Measurements from ENCODE around the gene RARS1. TPM values are rescaled to one million over a fixed set of nuclear protein-coding genes. Genes with fewer than 3 reads are reported as not detected.

Gene RARS1
- total and polyA plus RNA-seq, 2 experiments from 2014 or later: 75.1 to 129 TPM

- Histone ChIP-seq H3K36me3 (ENCODE audit: insufficient read depth) (peaks cover 51% of the 10 kb centered on the region), H2AFZ (no peak overlapping the region), H3K9me2 (ENCODE audit: insufficient read depth) (no peaks in the 10 kb centered on the region), H3K27me3 (ENCODE audit: insufficient read depth) (no peaks in the 10 kb centered on the region), H3K27ac (ENCODE audit: low read depth) (no peak overlapping the region), H3K4me1 (ENCODE audit: insufficient read depth) (no peaks in the 10 kb centered on the region), H3F3A (replicated peaks; ENCODE audit: low read depth) (no peaks in the 10 kb centered on the region), H3K79me2 (replicated peaks; ENCODE audit: insufficient read depth) (no peaks in the 10 kb centered on the region), H4K20me1 (replicated peaks; ENCODE audit: insufficient read depth) (peaks cover 9% of the 10 kb centered on the region), H3K4me2 (no peak overlapping the region), H3K4me3 (no peak overlapping the region)
- TF ChIP-seq ZNF462 (CRISPR knock-in tag; IDR thresholded peaks at IDR 0.05): no peak
- no peaks in the 10 kb centered on the region for H3K27me3 Mint-ChIP-seq (ENCODE audit: insufficient read depth, low read depth, poor library complexity)
- H3K36me3 Mint-ChIP-seq (ENCODE audit: low read depth): peaks cover 64% of the 10 kb centered on the region
- no peaks in the 10 kb centered on the region for H3K9me3 Mint-ChIP-seq
- DNase-seq (ENCODE audit: low spot score): no peak
- no peak overlapping the region for H3K27ac Mint-ChIP-seq
- no peaks in the 10 kb centered on the region for H3K4me1 Mint-ChIP-seq
- H3K4me3 Mint-ChIP-seq: no peak overlapping the region
- ATAC-seq: no peak
These were observed 16.4 kb downstream of the RARS1 start for GRCh38 chr5:168502563-168503237.

GRCh38 chr5:168513861-168514428 lies 27.7 kb downstream of the RARS1 start:
- Mint-ChIP-seq H3K4me3 (no peak overlapping the region), H3K9me3 (no peaks in the 10 kb centered on the region), H3K27me3 (ENCODE audit: insufficient read depth, low read depth, poor library complexity) (peaks cover 1% of the 10 kb centered on the region), H3K4me1 (no peaks in the 10 kb centered on the region), H3K36me3 (ENCODE audit: low read depth) (peaks cover 90% of the 10 kb centered on the region), H3K27ac (no peak overlapping the region)
- ATAC-seq (no peak), DNase-seq (ENCODE audit: low spot score) (no peak)
- H3K4me1 ChIP-seq (ENCODE audit: insufficient read depth): no peaks in the 10 kb centered on the region
- H3F3A ChIP-seq (replicated peaks; ENCODE audit: low read depth): 0 out of 2 replicates have a peak, but pooled peaks cover 3% of the 10 kb centered on the region
- no peak overlapping the region for H3K4me3 ChIP-seq
- peaks cover 12% of the 10 kb centered on the region; the same call in 1 of the 2 replicates for H4K20me1 ChIP-seq (replicated peaks; ENCODE audit: insufficient read depth)
- no peak overlapping the region for H3K27ac ChIP-seq (ENCODE audit: low read depth)
- H3K79me2 ChIP-seq (replicated peaks; ENCODE audit: insufficient read depth): no peaks in the 10 kb centered on the region
- no peak overlapping the region for H3K4me2 ChIP-seq
- H3K36me3 ChIP-seq (ENCODE audit: insufficient read depth): peaks cover 82% of the 10 kb centered on the region
- no peaks in the 10 kb centered on the region for H3K9me2 ChIP-seq (ENCODE audit: insufficient read depth)
- H3K27me3 ChIP-seq (ENCODE audit: insufficient read depth): no peaks in the 10 kb centered on the region
- H2AFZ ChIP-seq: no peak overlapping the region
- no peak for TF ChIP-seq STAT1 (IDR thresholded peaks at IDR 0.05; ENCODE audit: unreplicated experiment)
- no peak for TF ChIP-seq REST (IDR thresholded peaks at IDR 0.05; ENCODE audit: unreplicated experiment)
- no peak for TF ChIP-seq JUNB (IDR thresholded peaks at IDR 0.05; ENCODE audit: unreplicated experiment)
